Measurements from ENCODE around the gene NXPH4. TPM values are rescaled to one million over a fixed set of nuclear protein-coding genes. Genes with fewer than 3 reads are reported as not detected.

The NXPH4 gene
- total and polyA plus RNA-seq, 9 donors: 0.13 to 0.20 TPM; not detected in 7

- TF ChIP-seq CTCF (IDR thresholded peaks at IDR 0.05) (no peak), EP300 (IDR thresholded peaks at IDR 0.05) (no peak), POLR2A (IDR thresholded peaks at IDR 0.05) (no peak)
- intact Hi-C loops (cut with DNase I): no loop called here
- no peak overlapping the region for H3K27ac ChIP-seq
- H3K9me3 ChIP-seq: no peaks in the 10 kb centered on the region
- peaks cover 8% of the 10 kb centered on the region for H3K4me1 ChIP-seq (ENCODE audit: insufficient read depth)
- H3K4me3 ChIP-seq: no peak overlapping the region
- DNase-seq: no peak
- H3K36me3 ChIP-seq: no peaks in the 10 kb centered on the region
- H3K27me3 ChIP-seq: peaks cover 13% of the 10 kb centered on the region
- WGBS, 3 donors: 15 to 27% (median 22%) methylated on average over 11 of the region's 11 CpGs
Observed at GRCh38 chr12:57215065-57215464, 1.5 kb upstream of the NXPH4 start.

- WGBS, 3 donors: 14 to 19% (median 15%) methylated on average over 7 of the region's 7 CpGs
- peaks cover 8% of the 10 kb centered on the region for H3K4me1 ChIP-seq (ENCODE audit: insufficient read depth)
- intact Hi-C loops (cut with DNase I): no loop called here
- no peaks in the 10 kb centered on the region for H3K9me3 ChIP-seq
- no peak for DNase-seq
- peaks cover 13% of the 10 kb centered on the region for H3K27me3 ChIP-seq
- no peak overlapping the region for H3K4me3 ChIP-seq
- no peak overlapping the region for H3K27ac ChIP-seq
- TF ChIP-seq CTCF (IDR thresholded peaks at IDR 0.05) (no peak), POLR2A (IDR thresholded peaks at IDR 0.05) (no peak), EP300 (IDR thresholded peaks at IDR 0.05) (no peak)
- H3K36me3 ChIP-seq: no peaks in the 10 kb centered on the region
Observed at GRCh38 chr12:57215668-57216013, 953 bp upstream of the NXPH4 start.

GRCh38 chr12:57216921-57217879, 606 bp downstream of the NXPH4 start:
- Histone ChIP-seq H3K36me3 (no peaks in the 10 kb centered on the region), H3K4me1 (ENCODE audit: insufficient read depth) (peaks cover 8% of the 10 kb centered on the region), H3K27me3 (peaks cover 17% of the 10 kb centered on the region), H3K9me3 (no peaks in the 10 kb centered on the region), H3K27ac (no peak overlapping the region), H3K4me3 (peak overlapping the region; percentile 15)
- no peak for DNase-seq
- intact Hi-C loops (cut with DNase I): no loop called here
- TF ChIP-seq EP300 (IDR thresholded peaks at IDR 0.05): no peak
- WGBS, 3 donors: 3 to 5% (median 3%) methylated on average over 50 to 63 of the region's 63 CpGs

GRCh38 chr12:57218030-57218853, 1.6 kb downstream of the NXPH4 start:
- DNase-seq: no peak
- TF ChIP-seq CTCF (IDR thresholded peaks at IDR 0.05) (no peak), POLR2A (IDR thresholded peaks at IDR 0.05) (no peak)
- Histone ChIP-seq H3K27ac (no peak overlapping the region), H3K4me3 (no peak overlapping the region), H3K4me1 (ENCODE audit: insufficient read depth) (peaks cover 8% of the 10 kb centered on the region), H3K36me3 (no peaks in the 10 kb centered on the region), H3K9me3 (no peaks in the 10 kb centered on the region), H3K27me3 (peaks cover 17% of the 10 kb centered on the region)
- WGBS, 3 donors: 71 to 79% (median 77%) methylated on average over 5 of the region's 5 CpGs
- intact Hi-C loops (cut with DNase I): no loop called here
